ENCODE results near the gene HEATR3. TPM values are rescaled to one million over a fixed set of nuclear protein-coding genes. Genes with fewer than 3 reads are reported as not detected.

The HEATR3 gene
- total and polyA plus RNA-seq, 5 donors, result 4.0 to 16.1 (median 10.7) TPM

DNA sequence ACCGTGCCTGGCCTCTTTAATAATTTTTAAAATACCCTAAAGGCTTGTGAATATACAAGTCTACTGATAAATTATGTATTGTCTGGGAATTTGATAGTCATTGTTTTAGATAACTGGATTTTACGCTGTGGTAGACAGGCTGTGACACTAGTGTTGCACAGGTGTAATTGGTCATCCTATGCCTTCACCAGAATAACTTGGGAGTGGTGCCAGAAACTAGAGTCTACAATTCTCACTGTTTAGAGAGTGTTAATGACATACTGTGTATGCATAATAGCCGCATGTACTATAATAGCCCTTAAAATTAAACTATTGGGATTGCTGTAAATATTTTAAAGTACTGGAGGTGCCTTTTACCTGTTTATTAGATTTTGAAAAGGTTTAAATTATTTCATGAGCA lies 29.3 kb upstream of the HEATR3 start:
- H3K27ac ChIP-seq (ENCODE audit: low read length), result no peak overlapping the region
- no peaks in the 10 kb centered on the region for H3K9me3 ChIP-seq (ENCODE audit: control insufficient read depth, low read length)
- no peaks in the 10 kb centered on the region for H3K27me3 ChIP-seq (ENCODE audit: control insufficient read depth, insufficient read depth)
- ATAC-seq, result no peak
- intact Hi-C loops (cut with DNase I), result no loop called here
- no peak for DNase-seq
- 91% methylated on average over 3 of the region's 3 CpGs for WGBS
- H3K4me1 ChIP-seq (ENCODE audit: control insufficient read depth, insufficient read depth, low read length), result no peaks in the 10 kb centered on the region
- H3K4me3 ChIP-seq (ENCODE audit: low read length), result no peak overlapping the region

DNA sequence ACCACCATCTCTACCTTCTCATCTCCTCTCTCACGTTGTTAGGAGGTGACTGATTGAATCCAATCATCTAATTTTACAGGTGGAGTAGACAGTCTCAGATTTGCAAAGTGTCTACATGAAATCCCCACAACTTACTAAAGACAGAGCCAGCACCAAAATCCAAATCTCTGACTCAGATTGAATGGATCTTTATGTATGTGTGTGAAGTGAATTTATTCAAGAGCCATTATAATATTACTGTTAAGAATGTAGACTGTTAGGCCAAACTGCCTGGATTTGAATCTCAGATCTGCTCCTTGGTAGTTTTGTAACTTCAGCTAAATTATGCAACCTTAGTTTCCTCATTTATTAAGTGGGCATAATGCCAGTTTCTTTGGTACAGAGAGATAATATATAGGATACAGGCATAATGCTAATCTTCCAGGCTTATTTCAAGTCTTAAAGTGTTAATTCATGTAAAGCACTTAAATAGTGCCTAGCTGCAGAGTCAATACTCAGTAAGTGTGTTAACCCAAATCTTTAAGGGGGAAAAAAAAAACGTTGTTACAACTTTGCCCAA lies 28.0 kb upstream of the HEATR3 start:
- no peak overlapping the region for H3K27ac ChIP-seq (ENCODE audit: low read length)
- ATAC-seq, result peak in 1 of 2 donors; percentile 50

DNA sequence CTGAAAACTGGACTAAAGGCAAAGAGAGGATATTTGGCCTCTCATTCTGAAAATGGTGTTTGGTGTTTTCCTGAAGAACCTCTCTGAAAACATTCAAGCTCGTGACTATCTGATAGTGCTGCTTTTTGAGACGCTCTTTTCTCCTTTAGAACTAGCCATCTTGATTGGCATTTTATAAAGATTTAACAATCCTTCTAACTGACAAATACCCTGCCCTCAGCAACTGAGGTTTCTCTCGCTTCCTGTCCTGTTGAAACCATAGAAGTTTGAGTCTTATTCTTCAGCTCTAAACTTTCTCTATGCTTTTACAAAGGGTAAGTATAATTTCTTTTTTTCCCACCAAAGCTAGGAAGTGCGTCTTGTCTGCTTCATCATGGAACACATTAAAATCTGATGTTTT lies 27.5 kb upstream of the HEATR3 start:
- WGBS, result 72% methylated on average over 4 of the region's 4 CpGs
- intact Hi-C loops (cut with DNase I), result no loop called here
- DNase-seq (no peak), ATAC-seq (no peak)
- no peaks in the 10 kb centered on the region for H3K4me1 ChIP-seq (ENCODE audit: control insufficient read depth, insufficient read depth, low read length)
- H3K27me3 ChIP-seq (ENCODE audit: control insufficient read depth, insufficient read depth), result no peaks in the 10 kb centered on the region
- no peak overlapping the region for H3K4me3 ChIP-seq (ENCODE audit: low read length)
- no peak overlapping the region for H3K27ac ChIP-seq (ENCODE audit: low read length)
- no peaks in the 10 kb centered on the region for H3K9me3 ChIP-seq (ENCODE audit: control insufficient read depth, low read length)

More for the DNA sequence above, 28.0 kb upstream of the HEATR3 start:
- 44% methylated on average over 2 of the region's 2 CpGs for WGBS
- Histone ChIP-seq H3K4me3 (ENCODE audit: low read length) (no peak overlapping the region), H3K9me3 (ENCODE audit: control insufficient read depth, low read length) (no peaks in the 10 kb centered on the region), H3K4me1 (ENCODE audit: control insufficient read depth, insufficient read depth, low read length) (no peaks in the 10 kb centered on the region), H3K27me3 (ENCODE audit: control insufficient read depth, insufficient read depth) (no peaks in the 10 kb centered on the region)
- intact Hi-C loops (cut with DNase I), result no loop called here
- no peak for DNase-seq

DNA sequence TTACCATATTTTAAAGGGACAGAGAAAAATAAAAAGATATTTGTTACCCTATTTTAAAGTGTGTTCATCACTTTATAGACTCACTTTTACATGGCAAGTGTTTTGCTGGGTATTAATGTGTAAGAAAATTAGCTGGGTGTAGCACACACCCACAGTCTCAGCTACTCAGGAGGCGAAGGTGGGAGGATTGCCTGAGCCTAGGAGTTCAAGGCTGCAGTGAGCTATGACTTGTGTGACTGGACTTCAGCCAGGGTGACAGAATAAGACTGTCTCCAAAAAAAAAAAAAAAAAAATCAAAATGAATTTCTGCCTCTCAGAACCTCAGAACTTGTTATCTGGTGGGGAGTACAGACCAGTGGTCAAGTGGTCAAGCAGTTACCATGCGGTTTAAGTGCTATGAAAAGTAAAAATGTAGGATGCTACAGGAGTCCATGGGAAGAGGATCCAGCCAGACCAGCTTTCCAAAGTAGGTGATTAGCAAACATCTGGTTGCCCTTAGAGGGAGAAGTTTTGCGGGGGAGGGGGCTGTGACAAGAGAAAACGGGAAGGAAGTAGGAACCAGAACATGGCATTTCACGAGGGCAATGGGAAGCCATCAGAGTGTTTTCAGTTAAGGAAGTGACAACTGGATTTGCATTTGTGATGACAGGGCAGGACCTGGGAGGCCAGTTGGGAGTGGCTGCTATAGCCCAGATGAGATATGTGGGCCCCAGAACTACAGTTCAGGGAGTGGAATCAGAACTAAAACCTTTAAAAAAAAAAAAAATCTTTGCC lies 26.8 kb upstream of the HEATR3 start:
- Histone ChIP-seq H3K27ac (ENCODE audit: low read length) (no peak overlapping the region), H3K4me3 (ENCODE audit: low read length) (no peak overlapping the region), H3K4me1 (ENCODE audit: control insufficient read depth, insufficient read depth, low read length) (no peaks in the 10 kb centered on the region), H3K27me3 (ENCODE audit: control insufficient read depth, insufficient read depth) (no peaks in the 10 kb centered on the region), H3K9me3 (ENCODE audit: control insufficient read depth, low read length) (no peaks in the 10 kb centered on the region)
- intact Hi-C loops (cut with DNase I), result no loop called here
- ATAC-seq (peak; percentile 75), DNase-seq (peak; percentile 47 to 71 (median 51))
- 58% methylated on average over 5 of the region's 5 CpGs for WGBS

DNA sequence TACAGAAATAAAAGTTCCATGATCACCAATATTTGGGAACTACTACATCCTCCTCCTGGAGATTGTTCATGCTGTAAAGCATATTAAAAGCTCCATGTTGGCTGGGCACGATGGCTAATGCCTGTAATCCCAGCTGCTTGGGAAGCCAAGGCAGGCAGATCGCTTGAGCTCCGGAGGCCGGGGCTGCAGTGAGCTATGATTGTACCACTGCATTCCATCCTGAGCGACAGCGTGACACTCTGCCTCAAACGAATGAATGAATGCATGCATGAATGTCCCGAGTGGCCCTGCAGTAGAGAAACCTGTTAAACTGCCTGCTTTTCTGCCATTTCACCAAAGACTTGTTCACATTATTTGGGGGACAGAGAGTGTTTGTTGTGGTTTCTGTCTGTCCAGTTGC lies 25.8 kb upstream of the HEATR3 start:
- Histone ChIP-seq H3K27me3 (ENCODE audit: control insufficient read depth, insufficient read depth) (no peaks in the 10 kb centered on the region), H3K9me3 (ENCODE audit: control insufficient read depth, low read length) (no peaks in the 10 kb centered on the region), H3K4me3 (ENCODE audit: low read length) (no peak overlapping the region), H3K4me1 (ENCODE audit: control insufficient read depth, insufficient read depth, low read length) (no peaks in the 10 kb centered on the region), H3K27ac (ENCODE audit: low read length) (no peak overlapping the region)
- ATAC-seq (no peak), DNase-seq (no peak)
- intact Hi-C loops (cut with DNase I), result no loop called here
- 75% methylated on average over 8 of the region's 8 CpGs for WGBS

DNA sequence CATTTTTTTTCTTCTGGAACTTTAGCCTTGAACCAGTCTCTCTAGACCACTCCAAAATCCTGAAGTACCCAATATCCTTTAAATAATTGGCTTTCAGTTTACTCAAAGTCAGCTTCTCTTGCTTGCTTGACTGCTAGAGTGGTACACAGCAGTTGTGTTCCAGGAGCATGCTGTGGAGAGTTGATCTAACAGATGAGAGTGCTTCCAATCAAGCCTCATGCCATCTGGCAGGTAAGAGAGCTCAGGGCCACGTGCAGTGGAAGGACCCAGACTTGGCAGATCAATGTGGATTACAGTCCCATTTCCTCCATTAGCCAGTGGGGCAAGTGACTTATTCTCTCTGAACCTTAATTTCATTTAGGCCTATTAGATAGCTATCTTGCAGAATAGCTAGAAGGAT lies 25.1 kb upstream of the HEATR3 start:
- DNase-seq, result no peak
- Histone ChIP-seq H3K9me3 (ENCODE audit: control insufficient read depth, low read length) (no peaks in the 10 kb centered on the region), H3K4me3 (ENCODE audit: low read length) (no peak overlapping the region), H3K4me1 (ENCODE audit: control insufficient read depth, insufficient read depth, low read length) (no peaks in the 10 kb centered on the region), H3K27me3 (ENCODE audit: control insufficient read depth, insufficient read depth) (no peaks in the 10 kb centered on the region), H3K27ac (ENCODE audit: low read length) (no peak overlapping the region)
- 49% methylated on average over 1 of the region's 1 CpG for WGBS
- no peak for ATAC-seq
- intact Hi-C loops (cut with DNase I), result no loop called here

DNA sequence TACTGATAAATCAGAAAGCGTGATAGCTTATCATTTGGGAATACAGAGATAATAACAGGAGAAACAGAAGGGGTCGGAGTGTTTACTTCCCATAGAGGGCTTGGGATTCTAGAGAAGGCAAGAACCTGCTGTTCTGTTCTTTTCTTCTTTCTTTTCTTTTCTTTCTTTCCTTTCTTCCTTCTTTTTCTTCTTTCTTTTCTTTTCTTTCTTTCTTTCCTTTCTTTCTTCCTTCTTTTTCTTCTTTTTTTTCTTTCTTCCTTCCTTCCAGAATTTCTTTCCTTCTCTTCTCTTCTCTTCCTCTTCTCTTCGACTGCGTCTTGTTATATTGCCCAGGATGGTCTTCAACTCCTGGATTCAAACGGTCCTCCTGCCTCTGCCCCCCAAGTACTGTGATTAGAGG lies 22.4 kb upstream of the HEATR3 start:
- intact Hi-C loops (cut with DNase I), result no loop called here
- H3K27ac ChIP-seq (ENCODE audit: low read length), result no peak overlapping the region
- no peaks in the 10 kb centered on the region for H3K4me1 ChIP-seq (ENCODE audit: control insufficient read depth, insufficient read depth, low read length)
- DNase-seq (no peak), ATAC-seq (no peak)
- no peaks in the 10 kb centered on the region for H3K9me3 ChIP-seq (ENCODE audit: control insufficient read depth, low read length)
- H3K27me3 ChIP-seq (ENCODE audit: control insufficient read depth, insufficient read depth), result no peaks in the 10 kb centered on the region
- no peak overlapping the region for H3K4me3 ChIP-seq (ENCODE audit: low read length)
- 76% methylated on average over 5 of the region's 5 CpGs for WGBS

DNA sequence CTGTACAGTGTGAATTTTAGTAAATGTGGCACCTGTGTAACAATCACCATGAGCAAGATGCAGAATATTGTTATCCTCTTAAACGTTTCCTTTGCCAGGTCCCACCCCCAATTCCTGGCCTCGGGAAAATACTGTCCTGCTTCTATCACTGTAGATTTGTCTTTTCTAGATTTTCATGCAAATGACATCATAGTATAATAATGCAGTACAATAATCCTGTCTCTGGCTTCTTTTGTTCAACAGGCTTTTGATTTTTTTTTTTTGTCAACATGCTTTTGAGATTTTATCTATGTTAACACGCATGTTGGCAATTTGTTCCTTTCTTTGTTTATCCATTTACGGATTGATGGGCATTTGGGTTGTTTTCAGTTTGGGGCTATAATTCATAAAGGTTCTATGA lies 20.4 kb upstream of the HEATR3 start:
- 42% methylated on average over 4 of the region's 4 CpGs for WGBS

DNA sequence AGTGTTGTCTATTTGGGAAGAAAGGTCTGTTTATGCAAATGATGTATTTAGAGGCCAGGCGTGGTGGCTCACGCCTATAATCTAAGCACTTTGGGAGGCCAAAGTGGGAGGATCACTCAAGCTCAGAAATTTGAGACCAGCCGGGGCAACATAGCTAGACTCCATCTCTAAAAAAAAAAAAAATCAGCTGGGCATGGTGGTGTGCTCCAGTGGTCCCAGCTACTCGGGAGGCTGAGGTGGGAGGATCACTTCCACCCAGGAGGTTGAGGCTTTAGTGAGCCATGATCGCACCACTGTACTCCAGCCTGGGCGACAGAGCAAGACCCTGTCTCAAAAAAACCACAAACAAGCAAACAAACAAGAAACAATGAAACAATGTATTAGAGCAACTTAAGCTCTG lies 18.9 kb upstream of the HEATR3 start:
- Histone ChIP-seq H3K27me3 (ENCODE audit: control insufficient read depth, insufficient read depth) (no peaks in the 10 kb centered on the region), H3K4me3 (ENCODE audit: low read length) (no peak overlapping the region), H3K4me1 (ENCODE audit: control insufficient read depth, insufficient read depth, low read length) (no peaks in the 10 kb centered on the region), H3K27ac (ENCODE audit: low read length) (no peak overlapping the region), H3K9me3 (ENCODE audit: control insufficient read depth, low read length) (no peaks in the 10 kb centered on the region)
- DNase-seq (no peak), ATAC-seq (no peak)
- 83% methylated on average over 6 of the region's 6 CpGs for WGBS
- intact Hi-C loops (cut with DNase I), result no loop called here

More for the DNA sequence above, 20.4 kb upstream of the HEATR3 start:
- no peak overlapping the region for H3K4me3 ChIP-seq (ENCODE audit: low read length)
- no peaks in the 10 kb centered on the region for H3K4me1 ChIP-seq (ENCODE audit: control insufficient read depth, insufficient read depth, low read length)
- no peak for ATAC-seq
- no peaks in the 10 kb centered on the region for H3K27me3 ChIP-seq (ENCODE audit: control insufficient read depth, insufficient read depth)
- no peak for DNase-seq
- intact Hi-C loops (cut with DNase I), result no loop called here
- H3K9me3 ChIP-seq (ENCODE audit: control insufficient read depth, low read length), result no peaks in the 10 kb centered on the region
- no peak overlapping the region for H3K27ac ChIP-seq (ENCODE audit: low read length)

DNA sequence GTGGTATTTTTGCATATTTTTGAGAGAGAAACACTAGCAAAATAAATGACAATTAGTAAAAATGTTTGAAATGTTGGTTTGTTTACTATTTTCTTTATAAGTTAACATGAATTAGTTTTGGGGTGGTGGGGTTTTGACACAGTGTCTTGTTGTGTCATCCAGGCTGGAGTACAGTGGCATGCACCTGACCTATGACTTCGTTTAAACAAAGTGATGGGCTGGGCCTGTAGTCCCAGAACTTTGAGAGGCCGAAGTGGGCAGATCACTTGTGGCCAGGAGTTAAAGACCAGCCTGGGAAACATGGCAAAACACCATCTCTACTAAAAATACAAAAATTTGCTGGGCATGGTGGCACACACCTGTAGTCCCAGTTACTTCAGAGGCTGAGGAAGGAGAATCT lies 17.9 kb upstream of the HEATR3 start:
- DNase-seq (no peak), ATAC-seq (no peak)
- no peaks in the 10 kb centered on the region for H3K9me3 ChIP-seq (ENCODE audit: control insufficient read depth, low read length)
- no peaks in the 10 kb centered on the region for H3K4me1 ChIP-seq (ENCODE audit: control insufficient read depth, insufficient read depth, low read length)
- no peak overlapping the region for H3K4me3 ChIP-seq (ENCODE audit: low read length)
- intact Hi-C loops (cut with DNase I), result no loop called here
- H3K27ac ChIP-seq (ENCODE audit: low read length), result no peak overlapping the region
- H3K27me3 ChIP-seq (ENCODE audit: control insufficient read depth, insufficient read depth), result no peaks in the 10 kb centered on the region
- WGBS, result 78% methylated on average over 2 of the region's 2 CpGs

DNA sequence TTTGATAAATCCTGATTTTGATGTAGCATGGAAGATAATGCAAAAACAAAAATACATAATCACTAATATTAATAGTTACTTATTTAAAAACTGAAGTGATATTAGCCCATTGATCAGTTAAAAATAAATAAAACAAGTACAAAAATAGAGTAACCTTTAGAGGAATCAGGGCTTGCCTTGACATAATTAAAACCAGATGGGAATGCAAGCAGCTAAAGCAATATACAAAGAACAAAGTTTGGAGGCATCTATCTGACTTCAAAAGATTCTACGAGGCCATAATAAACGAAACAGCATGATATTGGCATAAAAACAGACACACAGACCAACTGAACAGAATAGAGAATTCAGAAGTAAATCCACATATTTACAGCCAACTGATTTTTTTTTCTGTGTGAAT lies 15.0 kb upstream of the HEATR3 start:
- ATAC-seq (no peak), DNase-seq (no peak)
- no peak overlapping the region for H3K27ac ChIP-seq (ENCODE audit: low read length)
- H3K27me3 ChIP-seq (ENCODE audit: control insufficient read depth, insufficient read depth), result no peaks in the 10 kb centered on the region
- H3K9me3 ChIP-seq (ENCODE audit: control insufficient read depth, low read length), result no peaks in the 10 kb centered on the region
- H3K4me1 ChIP-seq (ENCODE audit: control insufficient read depth, insufficient read depth, low read length), result no peaks in the 10 kb centered on the region
- WGBS, result 73% methylated on average over 2 of the region's 2 CpGs
- intact Hi-C loops (cut with DNase I), result no loop called here
- no peak overlapping the region for H3K4me3 ChIP-seq (ENCODE audit: low read length)
